Activated CD4-positive, alpha-beta T cell treated with anti-CD3 and anti-CD28 coated beads, Interleukin-2, amount 50 U/mL, for 1 hour (primary cell): ENCODE results near the gene SORL1.
"Not testable (repeated sequence)": the region's sequence is repeated elsewhere in the genome, so short reads cannot be mapped to it uniquely, and the experiment has no call there.

Experiments used
- DNase-seq: peaks from one replicate; pipeline ENCODE4 v3.0.0-alpha.2; 2020

The SORL1 gene

GRCh38 chr11:121451986-121452608 lies at the start of gene SORL1:
Gene SORL1 (plus strand): TSS chr11:121452314. CDS start chr11:121452332, 18 bp downstream.
- peak; percentile 80 for DNase-seq

GRCh38 chr11:121405646-121406045 lies 46.5 kb upstream of the SORL1 start:
- no peak for DNase-seq

GRCh38 chr11:121406291-121406690 lies 45.8 kb upstream of the SORL1 start:
- DNase-seq, result no peak

GRCh38 chr11:121408830-121409229 lies 43.3 kb upstream of the SORL1 start:
- DNase-seq, result no peak

- DNase-seq, result not testable (repeated sequence)
These were observed 42.1 kb upstream of the SORL1 start for GRCh38 chr11:121410041-121410440.

GRCh38 chr11:121411330-121411729 lies 40.8 kb upstream of the SORL1 start:
- DNase-seq, result not testable (repeated sequence)

- no peak for DNase-seq
These were observed 40.0 kb upstream of the SORL1 start for GRCh38 chr11:121412000-121412587.

GRCh38 chr11:121412711-121413415 lies 39.3 kb upstream of the SORL1 start:
- DNase-seq, result no peak

- no peak for DNase-seq
These were observed 37.8 kb upstream of the SORL1 start for GRCh38 chr11:121414141-121414913.

GRCh38 chr11:121415856-121416255 lies 36.3 kb upstream of the SORL1 start:
- DNase-seq, result no peak

- DNase-seq, result peak; percentile 29
These were observed 35.0 kb upstream of the SORL1 start for GRCh38 chr11:121417055-121417551.

- no peak for DNase-seq
These were observed 34.5 kb upstream of the SORL1 start for GRCh38 chr11:121417607-121418006.

- peak; percentile 47 for DNase-seq
These were observed 33.4 kb upstream of the SORL1 start for GRCh38 chr11:121418625-121419114.

GRCh38 chr11:121419836-121420235 lies 32.3 kb upstream of the SORL1 start:
- DNase-seq, result no peak

GRCh38 chr11:121420398-121420797 lies 31.7 kb upstream of the SORL1 start:
- no peak for DNase-seq

GRCh38 chr11:121421149-121421901 lies 30.8 kb upstream of the SORL1 start:
- no peak for DNase-seq

- DNase-seq, result no peak
These were observed 29.4 kb upstream of the SORL1 start for GRCh38 chr11:121422675-121423074.

- DNase-seq, result no peak
These were observed 26.3 kb upstream of the SORL1 start for GRCh38 chr11:121425828-121426227.

- peak; percentile 48 for DNase-seq
These were observed 25.4 kb upstream of the SORL1 start for GRCh38 chr11:121426476-121427399.

GRCh38 chr11:121427400-121427744 lies 24.7 kb upstream of the SORL1 start:
- DNase-seq, result no peak

GRCh38 chr11:121429556-121429955 lies 22.6 kb upstream of the SORL1 start:
- no peak for DNase-seq
